Activated CD4-positive, alpha-beta T cell treated with anti-CD3 and anti-CD28 coated beads for 1 hour (primary cell): ENCODE measurements around the gene MED31.
A peak's percentile ranks its signal among the peaks of the same experiment; 100 is the strongest.
"Not testable (repeated sequence)": the region's sequence is repeated elsewhere in the genome, so short reads cannot be mapped to it uniquely, and the experiment has no call there.

Experiments
- DNase-seq: peaks from one replicate; pipeline ENCODE4 v3.0.0-alpha.2; 2020

MED31 gene

DNA sequence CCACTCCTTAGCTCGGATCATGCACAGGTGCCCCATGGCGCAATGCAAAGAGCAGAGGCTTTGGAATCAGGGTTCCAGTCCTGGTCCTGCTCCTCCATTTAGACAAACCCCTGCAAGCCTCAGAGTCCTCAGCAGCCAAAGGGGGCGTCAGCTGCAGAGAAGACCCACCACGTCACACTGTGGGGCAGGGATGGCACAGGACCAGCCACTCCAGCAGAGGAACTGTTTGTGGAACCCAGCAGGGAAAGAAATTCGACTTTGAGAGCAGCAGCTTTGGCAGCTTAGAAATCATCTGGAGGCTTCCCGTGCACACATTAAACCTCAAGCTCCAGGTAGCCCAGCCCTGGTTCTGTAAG, 25.4 kb upstream of the MED31 start:
- no peak for DNase-seq

DNA sequence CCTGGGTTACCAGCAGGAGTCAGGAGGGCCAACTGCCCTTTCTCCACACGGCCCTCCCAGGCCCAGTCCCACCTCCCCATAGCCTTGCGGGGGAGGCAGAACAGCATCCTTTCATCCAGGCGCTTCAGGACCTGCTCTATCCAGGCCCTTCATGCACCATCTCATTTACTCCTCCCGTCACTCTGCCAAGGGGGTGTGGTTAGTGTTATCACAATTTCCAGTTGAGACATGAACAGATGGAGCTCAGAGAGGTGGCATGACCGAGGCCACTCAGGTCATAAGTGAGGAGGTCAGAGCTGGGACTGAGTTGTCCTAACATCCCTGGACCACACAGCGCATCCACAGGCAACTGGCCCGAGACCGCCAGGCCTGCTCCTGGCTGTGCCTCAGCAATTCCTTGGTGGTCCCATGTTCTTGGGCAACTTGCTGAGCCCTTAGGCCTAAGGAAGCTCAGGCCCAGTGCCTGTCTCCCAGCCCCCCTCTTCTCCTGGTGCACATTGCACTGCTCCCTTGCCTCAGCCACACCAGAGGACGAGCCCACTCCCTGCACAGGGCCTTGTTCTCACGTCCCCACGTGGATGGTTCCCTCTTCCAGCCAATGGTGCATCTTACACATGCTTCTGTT, 23.9 kb upstream of the MED31 start:
- DNase-seq = no peak

DNA sequence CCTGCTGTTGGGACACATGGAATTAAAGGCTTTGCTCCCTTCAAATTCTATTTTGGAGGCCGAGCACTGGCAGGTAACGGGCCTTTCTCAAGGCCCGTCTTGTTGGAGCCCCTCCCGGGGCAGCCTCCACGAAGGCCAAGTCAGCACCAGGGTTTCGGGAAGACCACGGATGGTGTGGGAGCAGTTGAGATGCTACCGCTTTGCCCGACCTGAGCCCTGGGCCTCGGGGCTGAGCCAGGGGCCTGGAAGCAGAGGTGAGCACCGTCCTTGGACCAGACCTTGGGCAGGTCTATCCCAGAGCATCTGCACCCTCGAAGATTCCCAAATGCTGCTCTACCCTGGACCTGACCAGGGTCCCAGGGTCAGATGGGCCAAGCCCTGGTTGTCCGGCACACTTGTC, 23.2 kb upstream of the MED31 start:
- no peak for DNase-seq

DNA sequence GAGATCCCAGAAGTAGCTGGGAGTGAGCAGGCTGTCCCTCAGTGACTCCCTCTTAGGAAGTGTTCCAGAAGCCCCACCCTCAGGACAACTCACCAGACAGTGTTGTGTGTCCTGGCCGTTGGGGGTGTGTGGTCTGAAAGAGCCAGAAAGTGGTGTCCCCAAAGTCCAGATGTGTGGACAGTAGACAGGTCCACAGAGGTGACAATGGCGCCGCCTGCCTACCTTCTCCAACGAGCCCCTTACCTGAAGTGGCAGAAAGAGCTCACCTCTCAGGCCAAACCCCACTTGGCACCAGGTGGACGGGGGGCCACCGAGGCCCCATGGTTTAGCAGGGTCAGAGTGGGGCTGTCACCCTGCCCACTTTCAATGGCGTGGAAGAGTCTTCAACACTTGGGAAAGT, 20.0 kb upstream of the MED31 start:
- no peak for DNase-seq

DNA sequence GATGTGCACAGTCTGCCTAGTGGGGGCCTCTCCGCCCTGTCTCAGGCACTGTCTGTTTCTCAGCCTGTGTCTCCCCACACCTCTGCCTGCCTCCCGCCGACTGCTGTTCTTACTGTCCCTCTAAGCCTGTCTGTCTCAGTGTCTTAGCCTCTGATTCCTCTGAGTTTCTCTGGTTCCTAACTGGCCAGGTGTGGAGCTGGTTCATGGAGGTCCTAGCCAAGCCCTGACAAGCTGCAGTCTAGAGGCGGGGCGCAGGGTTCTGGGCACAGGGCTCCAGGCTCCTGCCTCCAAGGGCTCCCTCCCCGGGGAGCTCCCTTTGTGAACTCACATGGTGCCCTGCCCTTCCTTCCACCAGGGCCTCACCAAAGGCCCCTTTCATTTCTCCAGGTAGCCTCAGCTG, 19.6 kb upstream of the MED31 start:
- DNase-seq = no peak

DNA sequence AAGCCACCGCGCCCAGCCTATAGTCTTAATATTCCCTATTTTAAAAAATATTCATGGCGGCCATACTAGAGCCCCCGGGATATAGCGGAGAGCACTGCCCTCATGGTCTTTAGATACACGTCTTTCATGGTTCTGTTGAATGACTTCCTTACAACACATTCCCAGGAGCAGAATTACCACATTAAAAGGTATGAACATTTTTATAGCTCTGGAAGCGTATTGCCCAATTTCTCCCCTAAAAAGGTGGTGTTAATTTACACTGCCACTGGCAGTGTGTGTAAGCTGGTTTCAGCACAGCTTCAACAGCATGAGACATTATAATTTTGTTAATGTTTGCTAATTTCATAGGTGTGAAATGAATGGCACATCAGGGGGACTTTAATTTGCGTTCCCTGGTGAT, 19.2 kb upstream of the MED31 start:
- DNase-seq = no peak

DNA sequence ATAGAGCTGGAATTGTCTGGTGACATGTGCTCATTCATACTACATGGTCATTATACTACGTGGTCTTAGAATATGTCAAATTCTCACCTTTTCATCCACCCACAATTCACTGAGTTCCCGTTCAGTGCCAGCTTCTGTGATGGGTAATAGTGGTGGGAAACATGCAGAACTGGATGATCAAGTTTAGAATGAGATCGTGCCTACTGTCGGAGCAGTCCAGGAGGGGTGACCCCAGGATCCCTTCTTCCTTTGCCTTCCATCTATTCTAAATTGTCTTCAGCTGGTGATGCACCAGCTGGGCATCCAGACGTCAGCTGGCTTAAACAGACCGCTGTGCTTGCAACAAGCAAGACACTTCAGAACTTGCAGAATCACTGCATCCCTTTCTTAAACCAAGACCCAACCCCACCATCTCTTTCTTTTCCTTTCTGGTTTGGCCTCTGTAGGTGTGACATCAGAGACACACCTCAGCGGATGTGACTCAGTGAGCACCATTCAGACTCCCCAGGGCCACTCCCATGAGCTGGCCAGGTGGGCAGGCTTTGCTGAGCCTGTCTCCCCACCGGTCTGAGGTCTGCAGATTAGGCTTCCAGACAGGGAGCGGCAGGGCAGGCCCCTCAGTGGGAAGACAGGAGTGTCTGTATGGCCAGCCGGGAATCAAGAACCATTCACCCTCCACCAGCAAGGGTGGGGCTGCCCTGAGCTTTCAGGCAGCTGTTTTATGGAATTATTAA, 18.2 kb upstream of the MED31 start:
- DNase-seq = no peak

DNA sequence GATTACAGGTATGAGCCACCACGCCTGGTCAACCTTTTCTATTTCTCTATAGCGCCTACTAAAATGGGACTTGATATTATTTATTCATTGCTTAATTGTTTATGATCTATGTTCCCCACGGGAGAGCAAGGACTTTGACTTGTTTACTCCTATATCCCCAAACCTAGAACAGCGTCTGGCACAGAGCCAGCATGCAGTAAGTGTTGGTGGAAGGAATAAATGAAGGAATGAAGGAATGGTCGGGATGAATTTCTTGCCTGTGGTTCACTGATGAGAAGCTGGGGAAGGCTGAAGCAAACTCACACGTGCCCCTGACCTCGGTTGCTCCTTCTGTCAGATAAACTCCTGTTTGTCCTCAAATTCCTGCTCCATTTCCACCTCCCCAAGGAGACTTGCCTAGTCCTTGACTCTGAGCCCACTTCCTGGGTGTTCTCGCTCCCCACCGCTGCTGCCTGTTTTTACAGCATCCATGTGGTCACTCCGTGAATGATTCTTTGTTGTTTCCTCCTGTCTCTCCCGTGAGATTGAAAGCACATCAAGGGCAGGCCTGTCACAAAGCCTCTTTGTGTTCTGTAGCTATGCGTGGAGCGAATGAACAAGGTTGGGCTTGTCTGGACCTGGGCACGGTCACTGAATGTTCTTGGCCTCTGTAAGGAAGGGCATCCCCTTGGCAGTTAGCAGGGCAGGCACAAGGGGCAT, 17.5 kb upstream of the MED31 start:
- no peak for DNase-seq

DNA sequence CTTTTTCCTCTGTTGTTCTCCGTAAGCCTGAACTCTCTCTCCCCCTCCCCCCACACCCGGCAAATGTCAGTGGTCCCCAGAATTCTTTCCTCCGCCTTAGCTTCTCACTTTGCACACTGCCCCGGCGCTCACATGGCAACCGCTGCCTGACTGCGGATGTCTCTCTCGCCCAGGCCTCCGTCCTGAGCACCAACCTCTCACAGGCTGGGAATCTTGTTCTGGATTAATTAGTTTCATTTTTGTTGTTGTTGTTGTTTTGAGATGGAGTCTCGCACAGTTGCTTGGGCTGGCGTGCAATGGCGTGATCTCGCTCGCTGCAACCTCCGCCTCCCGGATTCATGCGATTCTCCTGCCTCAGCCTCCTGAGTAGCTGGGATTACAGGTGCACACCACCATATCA, 16.8 kb upstream of the MED31 start:
- no peak for DNase-seq

DNA sequence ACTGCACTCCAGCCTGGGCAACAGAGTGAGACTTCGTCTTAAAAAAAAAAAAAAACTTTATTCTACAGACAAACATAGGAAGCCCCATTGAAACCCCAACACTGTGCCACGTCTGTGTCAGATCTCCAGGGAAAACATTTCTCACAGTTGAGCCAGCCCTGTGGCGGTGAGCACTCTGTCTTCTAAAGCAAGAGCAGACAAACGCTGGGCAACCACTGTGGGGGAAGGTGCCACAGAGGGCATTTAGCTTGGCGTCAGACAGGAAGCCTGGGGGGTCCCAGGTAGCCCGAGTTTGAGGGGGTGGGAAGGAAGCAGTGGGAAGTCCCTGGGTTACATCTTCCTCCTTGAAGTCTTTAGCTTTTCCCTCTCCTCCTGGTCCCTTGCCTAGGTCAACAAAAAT, 16.1 kb upstream of the MED31 start:
- DNase-seq = no peak

DNA sequence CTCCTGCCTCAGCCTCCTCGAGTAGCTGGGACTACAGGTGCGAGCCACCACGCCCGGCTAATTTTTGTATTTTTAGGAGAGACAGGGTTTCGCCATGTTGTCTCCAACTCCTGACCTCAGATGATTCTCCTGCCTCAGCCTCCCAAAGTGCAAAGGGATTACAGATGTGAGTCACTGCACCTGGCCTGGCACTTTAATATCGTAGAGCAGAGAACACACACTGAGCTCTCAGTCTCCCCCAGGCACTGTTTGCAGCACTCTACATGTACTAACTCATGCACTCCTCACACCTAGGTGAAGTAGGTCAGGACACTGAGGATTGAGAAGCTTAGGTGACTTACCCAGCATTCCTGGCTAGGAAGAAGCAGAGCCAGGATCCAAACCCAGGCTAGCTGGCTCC, 15.2 kb upstream of the MED31 start:
- DNase-seq = no peak

DNA sequence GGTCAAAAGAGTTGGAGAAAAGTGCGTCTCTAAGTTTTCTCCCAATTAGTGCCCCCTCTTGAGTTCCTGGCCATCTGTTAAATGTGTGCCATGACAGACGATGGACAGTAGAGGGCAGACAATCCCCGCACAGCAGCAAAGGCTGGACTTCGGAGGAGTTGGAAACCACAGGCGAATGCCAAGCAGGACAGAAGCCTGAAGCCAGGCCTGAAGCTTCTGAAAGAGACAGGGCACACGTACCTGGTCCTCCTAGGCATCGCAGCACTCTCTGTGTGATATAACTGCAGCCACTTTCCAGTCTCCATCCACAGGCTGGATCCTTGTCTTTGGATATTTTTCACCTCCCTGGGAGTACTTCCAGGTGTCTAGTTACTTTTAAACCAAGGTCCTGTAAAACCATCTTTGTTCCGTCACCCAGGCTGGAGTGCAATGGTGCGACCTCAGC, 14.7 kb upstream of the MED31 start:
- peak; percentile 23 for DNase-seq

DNA sequence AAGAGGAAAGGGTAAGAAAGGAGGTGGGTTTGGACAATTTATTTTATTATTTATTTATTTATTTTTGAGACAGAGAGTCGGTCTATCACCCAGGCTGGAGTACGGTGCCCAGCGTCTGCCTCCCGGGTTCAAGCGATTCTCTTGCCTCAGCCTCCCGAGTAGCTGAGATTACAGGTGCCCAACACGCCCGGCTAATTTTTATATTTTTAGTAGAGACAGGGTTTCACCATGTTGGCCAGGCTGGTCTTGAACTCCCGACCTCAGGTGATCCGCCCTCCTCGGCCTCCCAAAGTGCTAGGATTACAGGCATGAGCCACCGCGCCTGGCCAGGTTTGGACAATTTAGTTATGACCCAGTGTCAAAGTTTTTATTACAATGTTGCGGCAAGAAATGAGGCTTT, 11.8 kb upstream of the MED31 start:
- DNase-seq = not testable (repeated sequence)

DNA sequence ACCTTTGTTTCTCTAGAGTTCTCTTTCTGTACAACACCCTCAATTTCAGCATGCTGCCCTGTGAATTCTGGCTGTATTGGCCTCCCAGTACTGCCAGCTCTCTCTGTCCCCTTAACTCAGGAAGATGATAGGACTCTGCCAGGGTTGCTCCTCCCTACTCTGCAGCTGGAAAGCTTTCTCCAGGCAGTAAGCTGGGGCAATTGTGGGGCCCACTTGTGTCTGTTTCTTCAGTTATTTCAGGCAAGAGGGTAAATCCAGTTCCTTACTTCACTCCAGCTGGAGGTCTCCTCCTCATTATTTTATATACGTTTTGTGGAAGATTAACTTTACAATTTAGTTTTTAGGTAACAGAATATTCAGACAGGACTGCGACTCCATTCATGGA, 10.1 kb upstream of the MED31 start:
- no peak for DNase-seq

DNA sequence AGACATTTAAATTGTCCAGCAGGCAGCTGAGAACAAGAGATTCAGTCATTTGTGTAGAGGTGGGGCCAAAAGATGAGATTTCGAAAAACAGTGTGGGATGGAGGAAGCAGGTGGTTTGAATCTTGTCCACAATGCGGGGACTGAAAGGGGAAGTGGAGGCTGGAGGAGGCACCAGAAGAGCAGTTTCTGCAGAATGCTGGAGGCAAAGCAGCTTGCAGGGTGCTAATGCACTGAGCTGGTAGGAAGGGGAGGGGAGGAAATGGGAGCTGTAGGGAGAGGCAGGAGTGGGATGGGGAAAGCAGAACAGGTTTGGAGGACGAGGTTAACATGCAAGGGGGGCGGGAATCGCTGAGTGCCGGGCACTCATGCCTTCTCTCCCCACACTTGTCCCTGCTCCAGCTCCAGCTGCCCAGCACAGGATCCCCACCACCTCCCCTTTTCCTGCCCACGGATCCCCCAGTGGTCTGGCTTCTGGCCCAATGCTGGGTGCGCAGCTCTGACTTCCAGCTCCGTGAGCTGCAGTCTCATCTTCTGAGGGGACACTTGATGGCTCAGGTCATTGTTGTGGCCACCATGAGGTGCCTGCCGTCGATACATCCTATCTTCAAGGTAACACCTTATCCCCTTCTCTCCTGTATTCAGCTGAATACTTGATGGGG, 9.5 kb upstream of the MED31 start:
- no peak for DNase-seq

DNA sequence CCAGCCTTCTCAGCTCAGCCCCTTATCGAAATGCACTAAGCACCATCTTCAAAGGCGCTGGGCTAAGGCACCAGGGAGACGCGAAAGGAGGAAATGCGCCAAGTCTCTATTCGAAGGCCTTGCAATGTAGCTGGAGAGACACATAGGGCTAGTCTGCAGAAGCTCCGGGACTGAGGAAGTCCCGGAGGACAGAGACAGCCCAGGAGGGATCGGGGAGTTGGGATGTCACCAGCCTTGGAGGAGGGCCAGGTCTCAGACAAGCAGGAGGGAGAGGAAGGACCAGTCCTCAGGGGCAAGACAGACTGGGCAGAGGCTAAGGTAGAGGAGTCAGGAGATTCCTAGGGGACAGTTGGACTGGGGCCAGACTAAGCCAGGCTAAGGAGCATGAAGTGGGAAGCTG, 8.7 kb upstream of the MED31 start:
- DNase-seq = no peak

DNA sequence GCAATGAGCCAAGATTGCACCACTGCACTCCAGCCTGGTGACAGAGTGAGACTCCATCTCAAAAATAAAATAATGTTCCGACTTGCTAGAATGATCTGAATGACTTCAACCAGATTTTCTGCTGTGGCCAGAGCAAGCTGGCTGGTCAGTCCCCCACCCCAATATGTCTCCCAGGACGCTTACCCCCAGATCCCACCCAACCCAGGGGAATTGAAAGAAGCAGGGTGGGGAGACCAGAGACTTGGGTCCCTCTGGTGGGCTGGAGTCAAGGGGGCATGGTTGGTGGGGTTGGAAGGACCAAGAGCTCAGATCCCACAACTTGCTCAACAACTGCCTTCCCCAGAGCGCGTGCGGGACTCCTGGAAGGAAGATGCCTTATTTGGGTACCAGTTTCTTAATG, 7.0 kb upstream of the MED31 start:
- not testable (repeated sequence) for DNase-seq

DNA sequence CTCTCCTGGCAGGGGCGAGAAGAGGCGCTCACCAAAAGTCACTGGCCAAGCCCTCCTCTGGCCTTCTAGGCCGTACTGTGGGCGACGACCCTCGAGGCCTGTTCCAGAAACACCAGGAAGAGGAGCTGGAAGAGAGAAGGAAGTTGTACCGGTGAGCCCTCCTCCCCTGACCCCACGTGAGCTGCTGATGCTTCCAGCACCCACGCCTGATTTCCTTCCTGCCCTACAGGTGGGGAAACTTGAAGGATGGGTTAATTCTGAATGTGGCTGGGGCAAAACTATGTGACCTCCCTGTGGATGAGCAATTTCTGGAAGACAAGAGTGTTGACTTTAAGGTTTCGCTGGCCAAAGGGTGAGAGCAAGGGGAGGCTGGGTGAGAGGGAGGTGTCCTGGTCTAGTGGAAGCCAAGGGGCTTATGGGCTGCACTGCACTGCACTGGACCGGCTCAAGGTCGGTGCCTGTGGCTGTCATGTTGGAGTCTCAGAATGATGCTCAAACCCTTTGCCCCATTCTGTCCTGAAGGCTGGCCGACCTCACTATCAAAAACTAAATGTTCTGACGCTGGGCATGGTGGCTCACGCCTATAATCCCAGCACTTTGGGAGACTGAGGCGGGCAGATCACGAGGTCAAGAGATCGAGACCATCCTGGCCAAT, 6.4 kb upstream of the MED31 start:
- DNase-seq = no peak

DNA sequence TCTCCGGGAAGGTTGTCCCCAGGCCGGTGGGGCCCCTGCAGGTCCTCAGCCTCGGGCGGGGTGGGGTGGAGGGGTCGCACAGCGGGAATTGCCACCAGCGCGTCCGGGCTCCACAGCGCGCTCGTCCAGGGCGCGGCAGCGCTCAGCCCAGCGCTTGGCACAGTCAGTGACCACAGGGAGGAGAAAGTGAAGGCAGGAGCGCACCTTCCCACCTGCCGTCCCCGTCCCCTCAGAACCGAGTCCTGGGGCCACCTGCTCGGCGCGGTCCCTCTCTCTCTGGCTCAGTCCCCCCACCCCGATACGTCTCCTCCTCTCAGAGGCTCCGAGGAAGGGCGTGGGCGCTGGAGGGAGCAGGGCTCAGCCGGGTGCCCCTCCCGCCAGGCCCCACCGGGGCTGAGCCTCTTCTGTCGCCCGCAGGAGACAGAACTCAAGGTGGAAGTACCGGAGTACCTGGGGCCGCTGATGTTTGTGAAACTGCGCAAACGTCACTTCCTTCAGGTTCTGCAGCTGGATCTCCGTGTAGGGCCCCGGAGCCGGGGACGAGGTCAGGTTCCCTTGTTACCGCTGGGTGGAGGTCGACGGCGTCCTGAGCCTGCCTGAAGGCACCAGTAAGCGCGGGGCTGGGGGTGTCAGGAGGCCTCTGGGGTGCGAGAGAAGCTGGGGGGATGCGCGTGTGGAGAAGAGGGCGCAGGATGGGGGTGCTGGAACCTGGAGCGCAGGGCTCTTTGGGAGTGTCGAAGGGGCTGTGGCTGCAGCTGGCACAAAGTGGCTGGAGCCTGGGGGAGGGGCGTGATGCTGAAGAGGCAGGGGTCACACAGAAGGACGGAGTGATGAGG, 5.6 kb upstream of the MED31 start:
- DNase-seq = peak; percentile 46

DNA sequence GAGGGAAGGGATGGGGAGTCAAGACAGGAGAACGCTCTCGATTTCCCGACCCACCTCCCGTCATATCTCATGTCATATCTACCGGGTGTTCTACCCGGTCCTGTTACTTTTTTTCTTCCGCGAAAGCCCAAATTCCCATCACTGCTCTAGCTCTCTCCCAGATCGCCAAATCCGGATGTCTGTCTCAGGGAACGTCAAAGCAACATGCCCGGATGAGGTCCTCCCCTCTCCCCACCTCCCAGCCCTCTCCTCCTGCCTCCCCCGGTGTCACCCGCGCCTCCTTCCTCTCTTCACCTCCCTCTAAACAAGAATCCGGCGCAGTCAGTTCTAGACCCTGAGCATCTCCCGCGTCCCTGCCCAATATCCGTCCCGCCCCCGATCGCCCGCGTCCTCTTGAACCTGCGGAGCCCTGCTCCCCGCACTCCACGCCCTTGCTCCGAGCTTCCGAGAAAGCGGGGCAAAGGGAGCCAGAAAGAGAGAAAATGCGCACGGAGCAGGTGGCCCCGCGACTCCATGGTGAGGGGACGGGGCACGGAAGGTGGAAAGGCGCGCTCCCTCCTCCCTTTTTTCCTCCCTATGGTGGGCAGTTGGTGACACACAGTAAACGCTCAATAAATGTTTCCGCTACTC, 4.4 kb upstream of the MED31 start:
- not testable (repeated sequence) for DNase-seq

DNA sequence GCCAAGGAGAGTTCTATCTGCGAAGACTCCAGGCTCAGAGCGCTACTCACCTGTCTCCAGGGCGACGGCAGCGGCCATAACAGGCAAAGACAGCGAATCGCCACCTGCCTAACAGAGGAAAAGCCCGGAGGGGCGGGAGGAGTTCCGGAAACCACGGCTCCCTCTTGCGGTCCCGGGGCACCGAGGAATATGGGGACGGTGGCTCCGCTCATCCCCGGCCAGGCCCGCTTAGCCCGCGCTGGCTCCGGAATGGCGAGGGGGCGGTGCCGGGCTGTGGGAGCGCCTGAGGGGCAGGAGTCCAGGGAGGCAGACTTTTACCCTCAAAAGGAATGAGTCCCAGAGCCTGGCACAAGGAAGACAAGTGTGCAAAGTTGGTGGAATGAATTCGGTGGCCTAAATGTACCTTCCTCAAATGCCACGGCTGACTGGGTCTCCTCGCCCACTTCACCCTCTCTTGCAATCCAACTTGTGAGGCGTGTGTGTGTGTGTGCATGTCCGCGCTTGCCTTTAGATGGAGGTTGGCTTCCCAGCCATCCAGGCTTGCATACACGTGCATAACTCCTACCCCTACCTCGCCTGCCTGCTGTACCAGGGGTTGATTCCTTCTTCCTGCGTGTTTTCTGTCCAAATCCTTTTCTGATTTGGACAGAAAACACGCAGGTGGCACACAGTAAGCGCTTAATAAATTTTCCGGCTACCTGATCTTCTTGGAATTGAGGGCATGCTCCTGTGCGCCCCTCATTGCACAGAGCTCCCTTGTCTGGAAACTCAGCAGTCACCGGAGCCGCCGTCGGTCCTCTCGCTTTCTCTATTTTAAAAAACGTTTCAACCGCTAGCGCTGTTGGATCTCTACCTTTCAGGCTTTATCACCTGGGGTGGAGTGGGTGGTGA, 3.7 kb upstream of the MED31 start:
- no peak for DNase-seq
